GM21528 (cell line): Measurements from ENCODE around the gene CIZ1.

Source experiments
- ATAC-seq: cut with Tn5 transposase; IDR thresholded peaks from one replicate; pipeline ENCODE4 v1.9.1; 2021; ENCODE audit warnings: mild to moderate bottlenecking, moderate library complexity; ENCODE audit not compliant: unreplicated experiment, low FRiP score

CIZ1 gene

DNA sequence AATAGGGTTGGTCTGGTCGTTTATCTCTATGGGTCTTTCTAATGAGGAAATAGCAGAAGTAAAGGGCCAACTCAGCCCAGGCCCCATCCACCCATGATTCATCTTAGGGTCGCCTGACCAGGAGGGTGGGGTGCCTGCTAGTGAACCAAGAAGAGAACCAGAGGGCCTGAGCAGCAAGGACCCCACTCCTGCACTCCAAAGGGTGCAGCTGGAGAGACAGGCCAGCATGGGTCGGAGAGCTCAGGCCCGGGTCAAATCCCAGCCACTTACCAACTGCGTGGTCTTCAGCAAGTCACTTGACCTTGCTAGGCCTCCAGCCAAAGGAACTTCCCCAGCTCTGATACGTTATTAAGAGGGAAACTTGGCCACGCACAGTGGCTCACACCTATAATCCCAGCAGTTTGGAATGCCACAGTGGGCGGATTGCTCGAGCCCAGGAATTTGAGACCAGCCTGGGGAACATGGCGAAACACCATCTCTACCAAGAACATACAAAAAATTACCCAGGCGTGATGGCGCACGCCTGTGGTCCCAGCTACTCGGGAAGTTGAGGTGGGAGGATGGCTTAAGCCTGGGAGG lies 27.0 kb downstream of the CIZ1 start:
- no peak for ATAC-seq

DNA sequence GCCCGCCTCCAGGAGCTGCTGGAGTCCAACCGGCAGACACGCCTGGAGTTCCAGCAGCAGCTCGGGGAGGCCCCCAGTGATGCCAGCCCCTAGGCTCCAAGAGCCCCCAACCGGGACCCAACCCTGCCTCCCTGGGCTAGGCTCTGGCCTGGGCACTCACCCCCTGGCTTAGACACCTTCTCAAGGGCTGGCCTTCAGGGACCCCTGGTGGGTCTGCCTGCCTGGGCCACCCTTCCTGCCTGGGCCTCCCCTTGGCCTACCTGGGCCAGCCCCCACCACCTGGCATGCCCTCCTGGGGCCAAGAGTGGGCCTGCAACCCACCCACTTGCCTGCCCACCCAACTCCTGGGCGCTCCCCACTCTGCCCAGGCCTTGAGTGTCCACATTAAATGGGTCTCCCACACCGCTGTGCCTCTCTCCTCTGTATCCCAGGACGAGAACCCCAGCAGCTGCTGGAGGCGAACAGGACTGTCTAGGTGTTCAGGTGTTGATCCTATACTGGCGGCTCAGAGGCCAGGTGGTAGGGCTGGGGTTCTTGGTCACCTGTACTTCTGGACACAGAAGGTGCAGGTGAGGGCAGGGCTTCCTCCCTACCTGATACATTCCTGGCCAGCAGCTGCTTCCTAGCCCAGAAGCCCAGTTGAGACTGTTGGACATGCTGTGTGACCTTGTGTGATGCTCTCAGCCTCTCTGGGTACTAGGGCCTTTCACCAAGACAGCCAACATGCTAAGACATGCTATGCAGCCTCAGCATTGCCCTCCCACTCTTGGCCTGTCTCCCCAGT lies 27.7 kb downstream of the CIZ1 start:
- no peak for ATAC-seq

DNA sequence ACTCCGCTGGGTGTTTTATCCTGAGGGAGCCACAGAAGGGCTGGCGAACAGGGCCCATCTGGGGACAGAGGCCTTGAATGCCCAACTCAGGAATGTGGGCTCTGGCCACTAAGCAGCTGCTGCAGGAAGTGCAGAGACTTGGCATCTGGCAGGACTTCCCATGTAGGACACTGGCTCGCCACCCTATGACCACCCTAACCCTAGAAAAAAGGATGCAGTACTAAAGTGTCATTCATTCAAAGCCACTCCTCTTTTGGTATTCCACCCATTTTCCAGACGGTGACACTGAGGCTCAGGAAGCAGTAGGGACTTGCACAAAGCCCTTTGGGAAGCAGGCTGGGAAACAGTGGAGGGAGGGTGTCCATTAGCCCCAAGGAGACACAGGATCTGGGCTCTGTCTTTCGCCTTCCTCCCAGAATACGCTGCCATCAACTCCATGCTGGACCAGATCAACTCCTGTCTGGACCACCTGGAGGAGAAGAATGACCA lies 28.3 kb downstream of the CIZ1 start:
- ATAC-seq = no peak

DNA sequence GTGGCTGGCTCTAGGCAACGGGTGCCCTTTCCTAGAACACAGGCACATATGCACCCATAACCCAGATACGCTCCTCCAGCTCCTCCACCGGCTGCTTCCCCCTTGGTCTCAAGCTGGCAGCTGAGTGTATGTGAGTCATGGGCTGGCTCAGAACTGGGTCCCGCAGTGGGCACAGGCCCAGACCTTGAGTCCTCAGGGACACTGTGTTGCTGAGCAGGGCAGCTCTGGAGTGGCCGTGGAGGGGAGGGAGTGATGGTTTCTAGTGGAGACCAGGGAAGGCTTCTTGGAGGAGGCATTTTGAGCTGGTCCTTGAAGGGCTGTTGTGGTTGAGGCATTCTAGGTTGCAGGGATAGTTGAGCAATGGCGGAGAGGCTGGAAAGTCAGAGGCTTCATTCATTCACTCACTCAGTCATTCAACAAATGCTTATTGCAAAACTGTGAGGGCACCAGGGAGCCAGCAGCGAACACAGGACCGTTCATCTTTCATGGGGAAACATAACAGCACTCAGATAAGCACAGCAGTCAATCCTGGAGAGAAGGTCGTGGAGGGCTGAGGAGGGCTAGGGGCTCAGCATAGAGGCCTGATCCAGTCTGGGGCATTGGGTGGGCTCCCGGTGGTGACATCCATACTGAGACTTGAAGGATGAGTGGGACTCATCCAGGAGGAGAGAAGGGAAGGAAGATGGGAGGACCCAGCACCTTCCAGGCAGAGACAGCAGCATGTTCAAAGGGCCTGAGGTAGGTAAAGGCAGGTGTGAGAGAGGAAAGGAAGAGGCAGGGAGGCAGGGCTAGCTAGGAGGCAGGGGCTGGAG lies 29.0 kb downstream of the CIZ1 start:
- ATAC-seq = no peak

DNA sequence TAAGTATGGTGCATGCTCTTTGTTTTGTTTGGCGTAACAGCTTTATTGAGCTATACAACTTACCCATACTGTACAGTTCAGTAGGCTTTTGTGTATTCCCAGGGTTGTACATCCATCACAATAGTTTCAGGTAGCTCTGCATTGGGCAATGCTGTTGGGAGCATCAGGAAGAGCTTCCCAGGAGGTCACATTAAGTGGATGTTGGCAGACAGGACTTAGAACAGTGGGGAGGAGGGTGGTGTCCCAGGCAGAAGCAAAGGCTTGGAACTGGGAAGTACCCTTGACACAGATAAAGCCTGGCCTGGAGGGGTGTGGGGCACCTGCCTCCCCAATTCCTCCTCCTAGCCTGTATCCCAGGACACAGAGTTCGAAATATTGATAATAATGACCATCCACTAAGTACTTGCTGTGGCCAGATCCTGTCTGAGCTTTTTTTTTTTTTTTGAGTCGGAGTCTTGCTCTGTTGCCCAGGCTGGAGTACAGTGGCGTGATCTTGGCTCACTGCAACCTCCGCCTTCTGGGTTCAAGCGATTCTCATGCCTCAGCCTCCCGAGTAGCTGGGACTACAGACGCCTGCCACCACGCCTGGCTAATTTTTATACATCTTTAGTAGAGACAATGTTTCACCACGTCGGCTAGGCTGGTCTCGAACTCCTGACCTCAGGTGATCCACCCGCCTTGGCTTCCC lies 30.0 kb downstream of the CIZ1 start:
- ATAC-seq = no peak

DNA sequence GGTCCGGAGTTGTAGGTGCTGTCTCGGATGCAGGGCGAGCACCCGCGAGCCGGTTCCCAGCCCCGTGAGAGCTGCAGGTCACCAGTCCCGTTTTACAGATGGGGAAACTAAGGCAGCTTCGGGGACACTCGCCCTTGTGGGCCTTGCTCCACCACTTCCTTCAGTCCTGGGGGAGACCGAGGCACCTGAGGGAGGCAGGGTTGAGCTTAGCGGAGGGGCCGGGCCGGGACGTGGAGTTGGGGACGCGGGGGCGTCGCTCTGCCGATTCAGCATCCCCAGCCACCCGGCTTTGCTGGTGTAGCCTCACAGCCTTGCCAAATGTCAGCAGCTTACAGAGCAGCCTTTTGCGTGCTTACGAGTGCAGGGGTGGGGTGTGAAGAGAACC lies 30.8 kb downstream of the CIZ1 start:
- ATAC-seq = peak; percentile 11

DNA sequence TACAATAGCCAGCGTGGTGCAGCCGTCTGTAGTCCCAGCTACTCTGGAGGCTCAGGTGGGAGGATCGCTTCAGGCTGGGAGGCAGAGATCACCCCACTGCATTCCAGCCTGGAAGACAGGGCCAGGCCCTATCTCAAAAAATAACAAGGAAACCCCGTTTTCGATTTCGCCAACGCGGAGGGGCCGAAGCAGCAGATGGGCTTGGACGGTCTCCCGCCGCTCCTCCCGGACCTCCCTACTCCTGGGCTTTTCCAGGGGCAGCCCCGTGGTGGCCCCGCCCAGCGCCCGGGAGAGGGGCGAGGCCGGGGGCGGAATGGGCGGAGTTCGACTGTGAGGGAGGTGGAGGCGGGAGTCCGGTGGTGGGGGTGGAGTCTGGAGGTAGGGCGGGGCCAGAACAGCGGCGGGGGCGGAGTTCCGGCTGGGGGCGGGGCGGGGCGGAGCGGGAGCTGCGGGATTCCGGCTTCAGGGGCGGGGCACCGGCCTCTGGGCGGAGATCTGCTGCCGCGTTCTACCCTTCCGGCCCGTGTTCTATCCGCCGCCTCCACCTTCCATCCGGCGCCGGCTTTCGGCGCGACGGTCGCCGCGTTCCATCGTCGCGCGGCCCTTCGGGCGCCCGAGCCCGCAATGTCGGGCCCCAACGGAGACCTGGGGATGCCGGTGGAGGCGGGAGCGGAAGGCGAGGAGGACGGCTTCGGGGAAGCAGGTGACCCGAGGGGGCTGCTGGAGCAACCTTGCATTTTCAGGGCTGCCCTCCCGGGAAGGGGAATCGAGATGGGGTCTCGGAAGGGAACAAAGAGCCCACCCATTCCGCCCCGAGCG lies 31.4 kb downstream of the CIZ1 start, which contains the start of gene BBLN:
TSS of gene BBLN (plus strand) at position 482 of the 819 bp plus-strand sequence. CDS start at position 625, 143 bp downstream.
- peak; percentile 60 for ATAC-seq

DNA sequence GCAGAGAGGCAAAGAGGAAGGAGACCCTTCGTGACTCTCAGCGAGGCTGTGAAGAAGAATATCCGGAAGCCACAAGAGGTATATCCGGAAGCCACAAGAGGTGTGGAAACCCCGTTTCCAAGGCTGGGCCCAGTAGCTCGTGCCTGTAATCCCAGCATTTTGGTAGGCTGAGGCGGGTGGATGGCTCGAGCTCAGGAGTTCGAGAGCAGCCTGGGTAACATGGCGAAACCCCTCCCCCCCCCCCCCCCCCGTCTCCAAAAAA lies 31.9 kb downstream of the CIZ1 start:
- no peak for ATAC-seq

DNA sequence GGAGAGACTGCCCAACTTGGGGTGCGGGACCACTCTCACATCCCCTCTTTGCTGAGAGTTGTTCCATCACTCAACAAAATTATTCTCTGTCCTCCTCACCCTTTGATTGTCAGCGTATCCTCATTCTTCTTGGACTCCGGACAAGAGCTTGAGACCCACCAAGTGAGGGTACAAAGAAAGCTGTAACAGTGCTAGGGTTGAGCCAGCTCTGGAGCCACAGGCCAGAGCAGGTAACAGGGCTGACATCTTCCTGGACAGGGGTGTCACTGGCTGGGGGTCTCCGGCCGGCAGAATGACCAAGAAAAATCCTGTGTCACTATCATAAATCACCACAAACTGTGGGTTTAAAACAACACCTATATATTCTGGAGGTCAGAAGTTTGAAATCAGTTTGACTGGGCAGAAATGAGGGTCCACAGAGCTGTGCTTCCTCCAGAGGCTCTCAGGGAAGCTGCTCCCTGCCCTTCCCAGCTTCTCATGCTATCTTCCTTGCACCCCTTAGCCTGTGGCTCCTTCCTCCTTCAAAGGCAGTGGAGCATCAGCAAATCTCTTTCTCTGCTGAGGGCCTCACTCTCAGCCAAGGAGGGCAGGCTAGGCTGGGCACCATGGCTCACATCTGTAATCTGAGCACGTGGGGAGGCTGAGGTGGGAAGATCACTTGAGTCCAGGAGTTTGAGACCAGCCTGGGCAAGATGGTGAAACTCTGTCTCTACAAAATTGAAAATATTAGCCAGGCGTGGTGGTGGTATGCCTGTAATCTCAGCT lies 35.5 kb downstream of the CIZ1 start:
- no peak for ATAC-seq

DNA sequence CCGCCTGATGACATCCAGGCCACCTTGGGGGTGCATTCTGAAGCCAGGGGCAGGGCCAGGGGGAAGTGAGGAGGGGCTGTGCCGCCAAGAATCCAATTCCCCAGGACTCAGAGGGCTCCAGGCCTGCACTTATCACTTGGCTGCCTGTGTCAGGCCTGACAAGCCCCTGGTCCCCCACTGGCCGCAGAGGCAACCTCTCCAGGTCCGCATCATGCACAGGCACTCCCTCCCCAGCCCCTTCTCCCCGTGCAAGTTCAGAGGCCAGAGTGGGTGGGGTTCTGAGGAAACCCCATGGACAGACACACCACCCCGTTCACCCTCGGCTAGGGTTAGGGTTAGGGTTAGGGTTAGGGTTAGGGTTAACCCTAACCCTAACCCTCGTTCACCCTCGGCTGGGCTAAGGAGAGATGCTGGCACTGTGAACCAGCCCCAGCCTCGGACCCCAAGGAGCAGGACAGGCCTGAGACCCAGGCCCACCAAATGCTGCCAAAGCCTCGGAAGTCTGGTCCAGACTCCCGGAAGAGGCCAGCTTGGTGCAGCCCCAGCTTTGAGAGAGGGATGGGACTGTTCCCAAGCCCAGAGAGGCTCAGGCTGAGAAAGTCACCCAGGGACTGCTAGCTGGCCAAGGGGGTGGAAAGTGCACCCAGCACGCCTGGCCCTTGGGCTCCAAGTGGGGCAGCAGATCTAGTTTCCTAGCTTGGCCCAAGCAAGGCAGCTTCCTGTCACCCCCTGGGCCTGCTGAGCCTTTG lies 37.3 kb downstream of the CIZ1 start:
- ATAC-seq = no peak

DNA sequence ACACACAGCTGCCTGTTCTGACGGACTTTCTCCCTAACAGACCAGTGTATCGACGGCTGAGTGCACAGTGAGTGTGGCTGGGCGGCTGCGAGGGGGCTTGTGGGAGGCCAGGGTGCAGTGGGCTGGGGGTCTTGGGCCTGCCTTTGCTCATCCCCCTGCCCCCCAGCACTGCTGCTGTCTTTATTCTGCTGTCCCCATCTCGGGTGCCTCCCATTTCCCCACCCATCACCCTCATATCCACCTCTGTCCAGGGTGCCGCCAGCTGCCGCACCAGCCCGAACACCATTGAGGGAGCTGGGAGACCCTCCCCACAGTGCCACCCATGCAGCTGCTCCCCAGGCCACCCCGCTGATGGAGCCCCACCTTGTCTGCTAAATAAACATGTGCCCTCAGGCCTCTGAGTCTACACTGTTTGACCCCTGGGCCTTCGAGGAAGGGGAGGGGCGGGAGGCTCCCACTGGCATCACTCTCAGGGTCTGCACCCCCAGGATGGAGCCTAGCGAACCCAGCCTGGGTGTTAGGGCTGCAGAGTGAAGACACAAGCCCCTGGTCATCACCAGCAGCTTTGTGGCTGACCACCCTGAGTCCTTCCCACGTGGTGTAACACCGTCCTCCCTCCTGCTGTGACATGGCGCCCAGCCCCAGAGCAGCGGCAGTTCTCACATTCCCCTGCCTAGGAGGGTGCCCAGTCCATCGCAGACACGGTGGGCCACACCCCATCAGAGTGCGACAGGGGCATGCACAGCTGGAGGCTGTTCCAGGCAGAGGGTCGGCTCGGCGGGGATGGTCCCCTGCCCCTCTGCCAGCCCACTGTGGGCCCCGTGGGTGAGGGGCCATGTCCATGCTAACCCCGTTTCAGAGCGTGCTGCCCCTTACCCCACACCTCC lies 38.1 kb downstream of the CIZ1 start:
- no peak for ATAC-seq

DNA sequence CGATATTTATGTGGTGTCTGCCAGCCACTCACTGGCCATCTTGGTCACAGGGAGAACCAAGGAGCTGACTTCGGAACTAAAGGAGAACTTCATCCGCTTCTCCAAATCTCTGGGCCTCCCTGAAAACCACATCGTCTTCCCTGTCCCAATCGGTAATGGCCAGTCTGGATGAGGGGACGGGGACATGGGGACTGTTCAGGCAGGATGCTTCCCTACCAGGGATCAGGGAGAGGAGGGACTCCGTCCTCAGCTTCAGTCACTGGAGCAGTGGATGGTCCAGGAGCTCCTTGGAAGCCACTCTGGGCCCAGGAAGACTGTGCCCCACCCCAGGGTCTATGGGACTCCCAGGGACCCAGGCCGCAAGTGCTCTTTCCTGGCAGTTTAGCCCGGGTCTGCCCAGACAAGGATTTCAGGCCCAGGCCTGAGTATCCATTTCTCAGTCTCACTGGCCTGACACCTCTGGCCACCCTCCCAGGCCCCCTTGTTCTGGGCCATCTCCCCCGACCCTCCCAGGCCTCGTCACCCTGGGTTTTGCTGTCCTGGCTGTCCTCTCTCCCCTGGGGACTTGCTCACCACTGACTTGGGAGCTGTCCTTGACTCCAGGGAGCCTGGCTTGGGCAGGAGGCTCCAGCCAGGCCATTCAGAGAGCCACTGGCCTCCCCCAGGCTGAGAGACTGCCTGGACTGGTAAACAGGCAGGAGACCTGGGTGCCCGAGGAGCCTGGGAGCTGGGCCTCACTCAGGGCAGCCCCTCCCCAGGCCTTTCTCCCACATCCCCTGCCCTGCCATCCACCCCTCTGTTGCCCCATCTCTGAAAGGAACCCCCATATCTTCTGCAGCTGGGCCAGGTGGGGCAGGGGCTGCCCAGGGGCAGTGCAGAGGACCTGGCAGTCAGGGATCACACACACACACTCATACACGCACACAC lies 39.0 kb downstream of the CIZ1 start:
- no peak for ATAC-seq

DNA sequence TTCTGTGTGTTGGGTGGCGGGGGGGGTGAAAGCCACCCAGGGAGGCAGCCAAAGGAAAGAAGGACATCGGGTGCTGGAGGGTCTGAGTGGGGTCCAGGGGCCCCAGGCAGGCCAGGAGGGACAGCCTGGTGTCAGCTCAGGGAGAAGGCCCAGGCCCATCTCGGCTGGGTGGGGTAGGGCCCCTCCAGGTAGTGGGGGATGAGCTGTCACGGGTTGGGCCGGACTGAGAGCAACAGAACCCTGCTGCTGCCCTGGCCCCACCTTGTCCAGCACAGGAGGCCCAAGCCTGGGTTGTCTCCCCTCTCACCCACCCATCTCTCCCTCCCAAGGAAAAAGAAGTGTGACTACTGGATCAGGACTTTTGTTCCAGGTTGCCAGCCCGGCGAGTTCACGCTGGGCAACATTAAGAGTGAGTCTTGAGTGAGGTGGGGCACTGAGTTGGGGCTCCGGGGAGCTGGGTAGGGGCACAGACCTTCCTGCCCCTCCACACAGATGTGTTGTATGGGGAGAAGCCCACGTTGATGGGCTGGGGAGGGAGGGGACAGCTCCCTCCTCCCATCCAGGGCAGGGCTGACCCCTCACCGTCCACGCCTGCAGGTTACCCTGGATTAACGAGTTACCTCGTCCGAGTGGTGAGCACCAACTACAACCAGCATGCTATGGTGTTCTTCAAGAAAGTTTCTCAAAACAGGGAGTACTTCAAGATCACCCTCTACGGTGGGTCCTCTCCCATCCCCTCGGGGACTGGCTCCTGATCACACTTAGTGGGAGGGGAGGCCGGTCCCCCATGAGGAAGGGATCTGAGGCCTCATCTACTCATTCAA lies 39.9 kb downstream of the CIZ1 start:
- ATAC-seq = no peak

DNA sequence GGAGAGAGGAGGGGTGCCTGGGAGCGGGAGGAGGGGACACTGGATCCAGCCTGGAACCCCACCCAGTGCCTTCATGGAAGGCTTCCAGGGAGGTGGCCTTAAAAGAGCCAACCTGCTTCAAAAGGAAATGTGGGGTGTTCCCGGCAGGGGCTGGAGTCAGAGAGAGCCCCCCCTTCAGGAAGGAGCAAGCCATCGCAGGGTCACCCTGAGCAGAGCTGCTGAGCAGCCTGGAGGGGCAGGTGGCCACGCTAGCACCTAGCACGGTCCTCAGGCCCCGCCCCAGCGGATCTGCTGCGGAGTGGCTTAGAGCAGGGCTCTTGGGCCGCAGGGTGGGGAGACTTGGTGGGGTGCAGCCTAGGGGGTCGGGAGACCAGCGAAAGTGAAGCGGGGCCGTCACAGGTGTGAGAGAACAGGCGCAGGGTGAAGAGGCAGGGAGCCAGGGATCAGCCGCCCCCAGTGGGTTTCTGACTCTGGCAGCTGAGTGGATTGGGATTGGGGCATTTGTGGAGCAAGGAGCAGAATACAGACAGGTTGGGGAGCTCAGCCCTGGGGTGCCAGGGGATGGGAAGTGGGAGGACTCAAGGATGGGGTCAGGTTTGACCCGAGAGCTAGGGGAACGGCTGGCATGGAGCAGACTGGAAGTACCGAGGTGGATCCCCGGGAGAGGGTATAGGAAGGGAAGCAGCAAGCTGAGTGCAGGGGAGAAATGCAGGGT lies 40.6 kb downstream of the CIZ1 start:
- no peak for ATAC-seq

DNA sequence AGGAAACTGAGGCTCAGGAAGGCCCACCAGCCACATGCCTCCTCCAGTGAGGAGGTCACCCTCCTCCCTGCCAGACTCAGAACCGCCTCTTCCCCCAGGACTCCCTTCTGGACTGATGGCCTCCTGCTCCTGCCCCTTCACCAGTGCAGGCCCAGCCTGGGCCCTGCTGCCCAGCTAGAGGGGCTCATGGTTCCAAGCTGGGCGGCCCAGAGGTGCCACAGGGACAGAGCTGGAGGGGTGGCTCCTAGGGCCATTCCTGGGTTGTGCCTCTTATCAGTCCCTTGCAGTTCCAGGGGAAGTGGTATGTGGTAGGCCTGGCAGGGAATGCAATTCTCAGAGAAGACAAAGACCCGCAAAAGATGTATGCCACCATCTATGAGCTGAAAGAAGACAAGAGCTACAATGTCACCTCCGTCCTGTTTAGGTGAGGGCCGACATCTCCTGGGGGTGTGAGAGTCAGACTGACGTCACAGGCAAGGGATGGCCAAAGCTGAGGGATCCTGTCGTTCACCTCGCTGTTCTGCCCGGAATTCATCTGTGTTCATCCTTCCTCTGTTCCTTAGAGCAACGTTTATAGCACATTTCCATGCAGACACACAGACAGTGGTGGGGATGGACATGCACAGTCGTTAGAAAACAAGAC lies 41.3 kb downstream of the CIZ1 start:
- no peak for ATAC-seq
